ENCODE results near the gene SMIM5.

SMIM5 gene

DNA sequence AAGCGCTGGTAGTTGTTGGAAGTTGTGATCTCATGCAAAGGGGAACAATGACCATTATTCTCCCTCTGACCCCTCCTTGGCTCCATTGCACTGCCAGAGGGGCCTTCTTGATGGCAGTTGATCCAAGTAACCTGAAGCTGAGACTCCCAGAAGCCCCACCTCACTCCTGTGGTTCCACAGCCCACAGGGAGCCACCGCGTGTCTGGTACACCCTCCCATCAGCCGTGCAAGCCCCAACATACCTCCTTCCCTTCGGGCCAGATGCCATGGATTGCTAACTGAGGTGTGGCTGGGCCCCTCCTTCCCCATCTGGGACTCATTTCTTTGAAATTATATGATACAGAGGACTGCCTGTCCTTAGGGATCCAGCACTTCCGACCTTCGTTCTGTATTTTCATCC, 51.7 kb downstream of the SMIM5 start:
- no peak overlapping the region for H3K4me3 ChIP-seq (ENCODE audit: low read depth, low read length)
- no peak for TF ChIP-seq CTCF (IDR thresholded peaks at IDR 0.05; ENCODE audit: control insufficient read depth, extremely low read depth, insufficient read depth)
- no peak for DNase-seq (ENCODE audit: low read depth)

DNA sequence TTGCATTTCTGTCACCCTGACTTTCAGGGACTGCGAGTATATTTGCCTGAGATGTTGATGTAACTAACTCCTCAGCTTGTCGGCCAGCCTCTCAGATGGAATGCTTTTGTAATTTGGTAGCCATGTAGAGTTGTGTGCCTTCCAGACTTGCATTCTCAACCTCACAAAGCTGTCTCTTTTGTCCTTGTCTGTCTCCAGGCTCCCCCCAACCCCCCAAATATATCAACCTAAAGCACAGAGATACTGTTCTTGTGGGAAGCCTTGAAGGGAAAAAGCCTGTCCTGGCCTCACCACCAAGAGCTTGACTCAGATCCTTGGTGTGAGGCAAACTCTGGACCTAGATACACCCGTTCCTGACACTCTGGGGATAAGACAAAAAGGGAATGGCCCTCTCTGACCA, 52.3 kb downstream of the SMIM5 start:
- no peak for DNase-seq (ENCODE audit: low read depth)
- H3K4me3 ChIP-seq (ENCODE audit: low read depth, low read length), result no peak overlapping the region
- no peak for TF ChIP-seq CTCF (IDR thresholded peaks at IDR 0.05; ENCODE audit: control insufficient read depth, extremely low read depth, insufficient read depth)

- no peak for TF ChIP-seq CTCF (IDR thresholded peaks at IDR 0.05; ENCODE audit: control insufficient read depth, extremely low read depth, insufficient read depth)
- no peak for DNase-seq (ENCODE audit: low read depth)
- H3K4me3 ChIP-seq (ENCODE audit: low read depth, low read length), result no peak overlapping the region
Observed at GRCh38 chr17:75688209-75688825, 55.1 kb downstream of the SMIM5 start.

DNA sequence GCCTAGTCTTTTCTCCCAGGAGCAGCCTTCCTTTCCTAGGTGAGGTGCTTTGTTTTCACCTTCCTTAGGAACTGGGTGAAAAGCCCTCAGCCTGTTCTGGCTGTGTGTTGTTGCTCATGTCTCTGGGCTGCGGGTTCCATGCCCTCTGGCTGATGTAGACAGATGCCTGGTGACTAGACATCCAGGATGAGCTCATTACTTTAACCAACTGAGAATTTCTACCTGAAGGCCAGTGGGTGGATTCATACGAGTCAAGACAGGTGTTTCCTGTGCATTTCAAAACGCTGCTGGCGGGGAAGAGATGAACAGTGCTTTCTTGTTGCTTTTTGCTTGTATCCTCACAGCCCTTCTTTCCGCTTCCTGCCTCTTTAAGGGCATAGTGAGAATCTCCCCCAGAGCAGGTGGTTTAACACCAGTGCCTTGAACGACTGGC, 56.2 kb downstream of the SMIM5 start:
- no peak overlapping the region for H3K4me3 ChIP-seq (ENCODE audit: low read depth, low read length)
- no peak for DNase-seq (ENCODE audit: low read depth)
- TF ChIP-seq CTCF (IDR thresholded peaks at IDR 0.05; ENCODE audit: control insufficient read depth, extremely low read depth, insufficient read depth), result no peak
